B cell (primary cell): ENCODE measurements around the gene APOOL.

Experiments
- CTCF ChIP-seq: fragments of 200-600 bp; IDR thresholded peaks from one replicate; pipeline ENCODE4 v1.8.0; 2022; ENCODE audit warnings: antibody characterized with exemption, mild to moderate bottlenecking
- EZH2 ChIP-seq: IDR thresholded peaks from 2 replicates; pipeline ENCODE4 v1.6.1; 2012; ENCODE audit warnings: borderline replicate concordance, low read depth, mild to moderate bottlenecking, moderate library complexity, low read length; ENCODE audit not compliant: insufficient read depth, poor library complexity, severe bottlenecking

DNA sequence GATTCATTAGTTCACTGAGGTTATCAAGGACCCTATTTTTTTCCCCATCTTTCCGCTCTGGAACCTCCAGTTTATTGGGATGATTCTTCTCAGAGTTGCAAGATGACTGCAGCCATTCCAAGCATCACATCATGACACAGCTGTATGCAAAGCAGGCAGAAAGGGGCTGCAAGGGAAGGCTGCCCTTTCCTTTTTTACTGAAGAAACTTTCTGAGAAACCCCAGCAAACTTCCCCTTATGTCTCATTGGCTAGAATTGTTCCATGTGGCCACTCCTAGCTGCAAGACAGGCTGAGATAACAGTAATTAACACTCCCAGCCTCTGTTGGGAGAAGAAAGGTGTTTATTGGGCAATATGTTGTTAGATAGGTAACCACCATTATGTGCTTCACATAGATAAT, 137.3 kb downstream of the APOOL start:
- TF ChIP-seq CTCF (no peak), EZH2 (no peak)
